Spinal cord (tissue), 10 donors: ENCODE data around the gene TMEM207. TPM values are rescaled to one million over a fixed set of nuclear protein-coding genes. Genes with fewer than 3 reads are reported as not detected.

Experiments
- DNase-seq, 6 donors: peaks; one replicate each; pipeline versions ENCODE4 v3.0.0 to v3.0.0-alpha.2; 2013 to 2015; ENCODE audit warnings: low spot score in 6 of 6, low read depth in 4 of 6
- H3K27ac ChIP-seq: one replicate; pipeline ENCODE4 v1.5.1; 2013; ENCODE audit warnings: low read depth, low read length, control low read depth
- H3K27me3 ChIP-seq: one replicate; pipeline ENCODE4 v1.6.1; 2013; ENCODE audit warnings: low read length; ENCODE audit not compliant: control insufficient read depth, insufficient read depth
- H3K36me3 ChIP-seq: one replicate; pipeline ENCODE4 v1.6.1; 2013; ENCODE audit warnings: low read length; ENCODE audit not compliant: control insufficient read depth, insufficient read depth
- H3K4me1 ChIP-seq: one replicate; pipeline ENCODE4 v1.6.1; 2013; ENCODE audit warnings: low read length; ENCODE audit not compliant: control insufficient read depth, insufficient read depth
- H3K4me3 ChIP-seq: one replicate; pipeline ENCODE4 v1.5.1; 2013; ENCODE audit warnings: low read depth, low read length, control low read depth
- H3K9me3 ChIP-seq: one replicate; pipeline ENCODE4 v1.6.1; 2013; ENCODE audit warnings: low read length; ENCODE audit not compliant: control insufficient read depth, insufficient read depth
- WGBS: methylation state at CpG from one replicate; pipeline ENCODE4 v1.1.5; 2013; ENCODE audit warnings: missing lambda C conversion rate; ENCODE audit not compliant: insufficient coverage; 5-methylcytosine and 5-hydroxymethylcytosine counted together
- polyA plus RNA-seq, 2 donors: library from polyadenylated mRNA; unstranded; fragments of 120-200 nt; gene quantifications; one replicate each; pipeline ENCODE4 v1.2.1, GENCODE V29; 2013; ENCODE audit not compliant: insufficient read length in 2 of 2
- total RNA-seq, 2 donors: library from RNA; depleted of rRNA in 1 of 2; stranded (reverse); fragments of 120-200 nt in 1 of 2; fragments of >200 nt in 1 of 2; gene quantifications; one replicate each; pipeline versions ENCODE4 v1.2.3 to v1.2.4, GENCODE V29; 2013 to 2014
- donor health status: healthy.

The TMEM207 gene
- total and polyA plus RNA-seq, 4 donors: not detected

DNA sequence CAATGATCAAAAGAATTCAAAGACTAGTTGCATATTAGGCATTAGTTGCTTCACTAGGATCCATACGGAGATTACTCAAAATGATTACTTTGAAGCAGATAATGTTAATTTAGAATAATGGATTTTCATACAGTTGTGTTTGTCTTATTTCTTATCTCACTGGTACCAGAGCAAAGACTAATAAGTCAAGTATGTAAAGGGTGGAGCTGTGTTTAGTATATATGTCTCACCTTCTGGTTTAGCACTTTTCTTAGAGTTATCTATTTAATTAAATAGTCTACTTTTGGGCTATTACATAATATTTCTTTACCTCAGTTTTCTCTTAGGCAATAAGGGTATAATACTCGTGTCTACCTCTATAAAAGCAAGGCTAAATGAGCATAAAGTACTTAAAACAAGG, 18.8 kb downstream of the TMEM207 start:
- Histone ChIP-seq H3K27ac (no peak overlapping the region), H3K27me3 (no peaks in the 10 kb centered on the region), H3K4me1 (no peaks in the 10 kb centered on the region), H3K36me3 (no peaks in the 10 kb centered on the region), H3K9me3 (no peaks in the 10 kb centered on the region), H3K4me3 (no peak overlapping the region)
- no CpG with 5 or more reads among the region's 2 CpGs for WGBS
- no peak for DNase-seq

DNA sequence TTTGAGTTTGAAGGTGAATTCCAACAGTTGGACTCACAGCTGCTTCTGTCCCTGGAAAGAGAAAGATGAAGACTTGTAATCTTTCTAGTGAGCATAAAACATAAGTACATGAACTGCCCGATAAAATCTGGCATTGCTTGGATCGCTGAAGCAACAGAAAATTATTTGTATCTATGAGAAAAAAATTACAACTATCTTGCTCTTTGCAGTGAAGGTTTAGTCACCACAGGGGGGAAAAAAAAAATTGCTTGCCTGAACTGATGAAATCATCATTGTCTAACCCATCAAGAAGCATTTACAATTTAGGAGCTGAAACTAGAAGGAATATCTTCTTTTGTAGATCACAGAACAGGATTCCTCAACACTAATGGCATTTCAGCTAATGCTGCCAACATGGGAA, 20.0 kb downstream of the TMEM207 start:
- DNase-seq: no peak
- no peaks in the 10 kb centered on the region for H3K9me3 ChIP-seq
- H3K4me3 ChIP-seq: no peak overlapping the region
- no peaks in the 10 kb centered on the region for H3K27me3 ChIP-seq
- no peaks in the 10 kb centered on the region for H3K36me3 ChIP-seq
- WGBS: no CpG with 5 or more reads among the region's 2 CpGs
- no peak overlapping the region for H3K27ac ChIP-seq
- H3K4me1 ChIP-seq: peaks cover under 1% of the 10 kb centered on the region

DNA sequence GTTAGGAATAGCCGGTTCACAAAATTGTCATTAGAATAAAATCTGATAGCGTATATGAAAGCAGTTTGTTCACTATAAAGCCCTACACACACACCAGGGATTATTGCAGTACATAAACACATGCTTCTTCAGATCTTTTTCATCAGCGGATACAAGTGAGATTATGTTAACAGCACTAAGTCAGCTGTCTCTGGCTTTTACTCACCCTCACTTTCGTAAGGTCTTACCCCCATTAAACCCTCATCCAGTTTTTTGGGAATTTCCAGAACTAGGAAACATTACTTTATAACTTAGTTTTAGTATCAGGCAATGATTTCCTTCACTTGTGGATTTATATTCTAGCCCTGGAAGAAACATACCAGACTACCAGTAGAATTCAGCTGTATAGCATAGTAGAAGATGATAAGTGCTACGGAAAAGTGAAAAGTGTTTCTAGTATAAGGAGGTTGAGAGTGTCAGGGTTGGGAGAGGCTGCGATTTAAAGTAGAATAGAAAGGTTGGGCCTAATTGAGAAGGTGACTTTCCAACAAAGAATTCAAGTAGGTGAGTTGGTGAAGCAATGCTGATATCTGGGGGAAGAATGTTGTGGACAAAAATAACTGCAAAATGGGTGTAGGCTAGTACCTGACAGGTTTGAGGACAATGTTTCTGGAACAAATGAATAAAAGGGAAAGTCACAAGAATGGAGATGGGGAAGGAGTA, 22.7 kb downstream of the TMEM207 start:
- Histone ChIP-seq H3K9me3 (no peaks in the 10 kb centered on the region), H3K4me3 (no peak overlapping the region), H3K36me3 (no peaks in the 10 kb centered on the region), H3K27ac (no peak overlapping the region), H3K4me1 (peaks cover 3% of the 10 kb centered on the region), H3K27me3 (no peaks in the 10 kb centered on the region)
- no peak for DNase-seq
- WGBS: 93% methylated on average over 3 of the region's 6 CpGs

DNA sequence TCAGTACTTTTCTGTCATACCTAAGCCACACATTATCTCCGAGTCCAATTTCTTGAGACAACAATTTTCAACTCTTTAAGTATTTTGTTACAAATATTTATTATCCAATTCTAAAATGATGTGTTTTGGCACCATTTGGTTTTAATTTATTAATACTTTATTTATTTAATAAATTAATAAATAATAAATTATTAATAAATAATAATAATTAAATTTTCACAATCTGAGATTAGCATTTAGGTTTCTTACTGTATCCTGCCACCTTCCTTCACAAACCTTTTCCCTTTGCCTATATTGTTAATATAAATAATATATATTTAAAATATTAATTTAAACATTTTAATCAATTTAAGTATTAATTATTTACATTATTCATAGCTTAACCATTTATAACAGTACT, 23.9 kb downstream of the TMEM207 start:
- Histone ChIP-seq H3K9me3 (no peaks in the 10 kb centered on the region), H3K4me3 (no peak overlapping the region), H3K27ac (no peak overlapping the region), H3K27me3 (no peaks in the 10 kb centered on the region), H3K36me3 (no peaks in the 10 kb centered on the region), H3K4me1 (peaks cover 3% of the 10 kb centered on the region)
- WGBS: no CpG with 5 or more reads among the region's 1 CpG
- no peak for DNase-seq

DNA sequence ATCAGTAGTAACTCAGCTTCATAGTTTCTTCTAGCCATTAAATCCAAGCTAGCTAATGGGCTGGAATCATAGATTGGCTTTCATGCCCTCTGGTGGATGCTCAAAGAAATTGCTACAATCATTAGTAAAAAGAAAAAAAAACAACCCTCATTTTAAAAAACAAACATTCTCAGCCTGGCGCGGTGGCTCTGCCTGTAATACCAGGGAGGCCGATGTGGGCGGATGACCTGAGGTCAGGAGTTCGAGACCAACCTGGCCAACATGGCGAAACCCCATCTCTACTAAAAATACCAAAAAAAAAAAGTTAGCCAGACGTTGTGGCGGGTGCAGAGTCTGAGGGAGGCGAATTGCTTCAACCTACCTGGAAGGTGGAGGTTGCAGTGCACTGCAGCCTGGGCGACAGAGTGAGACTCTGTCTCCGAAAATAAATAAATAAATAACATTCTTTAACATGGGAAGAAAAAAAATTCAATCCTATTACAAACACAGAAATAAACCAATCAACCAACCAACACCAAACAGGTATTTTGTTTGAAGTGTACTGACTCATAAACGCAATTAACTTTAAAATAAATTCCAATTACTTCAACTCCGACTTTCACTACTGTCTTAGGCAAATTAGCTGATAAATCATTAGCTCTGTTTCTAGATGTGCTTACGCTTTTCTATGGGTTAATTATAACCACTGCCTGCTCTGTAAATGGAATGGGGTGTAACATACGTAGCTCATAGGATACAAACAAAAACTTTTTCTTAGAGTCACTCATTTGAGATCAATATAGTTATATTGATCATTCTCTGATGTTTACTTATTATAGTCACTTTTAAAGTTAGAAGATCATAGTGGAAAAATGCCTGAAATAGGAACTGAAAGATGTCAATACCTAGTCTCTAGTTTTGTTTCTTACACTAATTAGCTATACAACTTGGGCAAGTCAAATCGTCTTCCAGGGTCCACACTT, 24.9 kb downstream of the TMEM207 start:
- DNase-seq: peak in 4 of 6 donors; percentile 22 to 85 (median 51)
- H3K4me3 ChIP-seq: no peak overlapping the region

DNA sequence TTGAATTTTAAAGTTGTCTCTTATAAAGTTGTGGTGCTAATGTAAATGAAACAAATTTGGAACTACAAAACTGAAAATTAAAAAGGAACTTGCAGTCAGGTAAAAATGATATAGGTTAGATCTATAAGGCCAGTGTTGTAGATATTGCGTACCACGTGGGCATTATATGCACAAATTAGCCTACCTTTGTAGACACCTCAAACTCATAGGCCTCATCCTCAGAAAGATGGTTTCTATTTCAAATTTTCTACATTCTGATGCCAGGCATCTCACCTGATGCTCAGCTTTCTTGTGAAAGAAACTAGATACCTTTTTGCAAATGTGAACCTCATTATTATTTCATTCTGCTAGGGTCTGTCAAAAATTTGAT, 25.6 kb downstream of the TMEM207 start:
- no peaks in the 10 kb centered on the region for H3K36me3 ChIP-seq
- no CpG with 5 or more reads among the region's 2 CpGs for WGBS
- H3K4me3 ChIP-seq: no peak overlapping the region
- no peak for DNase-seq
- no peak overlapping the region for H3K27ac ChIP-seq
- no peaks in the 10 kb centered on the region for H3K27me3 ChIP-seq
- peaks cover 3% of the 10 kb centered on the region for H3K4me1 ChIP-seq
- no peaks in the 10 kb centered on the region for H3K9me3 ChIP-seq

More for the DNA sequence above, 24.9 kb downstream of the TMEM207 start:
- Histone ChIP-seq H3K4me1 (peaks cover 3% of the 10 kb centered on the region), H3K27me3 (no peaks in the 10 kb centered on the region), H3K27ac (no peak overlapping the region), H3K36me3 (no peaks in the 10 kb centered on the region), H3K9me3 (no peaks in the 10 kb centered on the region)
- no CpG with 5 or more reads among the region's 16 CpGs for WGBS

DNA sequence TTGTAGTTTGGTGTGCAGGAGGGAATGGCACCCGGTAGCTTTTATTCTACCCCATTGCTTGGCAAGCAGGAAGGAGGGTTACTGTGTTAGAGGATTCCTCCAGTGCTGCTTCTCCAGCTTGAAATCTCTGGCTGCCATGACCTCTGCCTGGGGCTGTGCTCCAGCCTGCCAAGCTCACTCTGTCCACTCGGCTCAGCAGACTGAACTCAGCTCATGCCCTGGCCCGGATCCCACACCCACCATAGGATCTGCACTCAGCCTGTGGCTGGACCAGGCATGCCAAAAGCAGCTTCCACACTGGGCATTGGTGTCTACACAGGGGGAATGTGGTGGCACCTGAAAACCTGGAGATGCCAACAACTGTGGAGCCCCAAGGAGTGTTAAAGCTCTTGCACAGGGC, 35.4 kb downstream of the TMEM207 start:
- no peak for DNase-seq

DNA sequence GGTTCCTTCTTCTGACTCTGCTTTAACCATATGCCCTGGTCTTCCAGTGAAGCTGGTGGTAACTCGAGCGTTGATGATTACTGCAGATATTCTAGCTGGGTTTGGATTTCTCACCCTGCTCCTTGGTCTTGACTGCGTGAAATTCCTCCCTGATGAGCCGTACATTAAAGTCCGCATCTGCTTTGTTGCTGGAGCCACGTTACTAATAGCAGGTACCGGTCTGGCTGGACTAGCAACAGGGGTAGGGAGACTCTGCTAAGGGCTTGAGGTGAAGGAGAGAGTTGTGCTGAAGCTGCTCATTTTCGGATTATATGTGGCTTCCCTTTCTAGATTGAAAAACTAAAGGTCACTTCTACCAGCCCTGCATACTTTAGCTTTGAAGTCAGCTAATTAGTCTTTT, 45.0 kb downstream of the TMEM207 start:
- Histone ChIP-seq H3K27ac (no peak overlapping the region), H3K4me1 (no peaks in the 10 kb centered on the region), H3K36me3 (no peaks in the 10 kb centered on the region), H3K27me3 (no peaks in the 10 kb centered on the region), H3K4me3 (no peak overlapping the region), H3K9me3 (no peaks in the 10 kb centered on the region)
- WGBS: 86% methylated on average over 7 of the region's 8 CpGs
- DNase-seq: no peak

More for the DNA sequence above, 35.4 kb downstream of the TMEM207 start:
- H3K27me3 ChIP-seq: no peaks in the 10 kb centered on the region
- H3K9me3 ChIP-seq: no peaks in the 10 kb centered on the region
- 92% methylated on average over 3 of the region's 3 CpGs for WGBS
- no peaks in the 10 kb centered on the region for H3K4me1 ChIP-seq
- no peak overlapping the region for H3K4me3 ChIP-seq
- H3K36me3 ChIP-seq: no peaks in the 10 kb centered on the region
- H3K27ac ChIP-seq: no peak overlapping the region

DNA sequence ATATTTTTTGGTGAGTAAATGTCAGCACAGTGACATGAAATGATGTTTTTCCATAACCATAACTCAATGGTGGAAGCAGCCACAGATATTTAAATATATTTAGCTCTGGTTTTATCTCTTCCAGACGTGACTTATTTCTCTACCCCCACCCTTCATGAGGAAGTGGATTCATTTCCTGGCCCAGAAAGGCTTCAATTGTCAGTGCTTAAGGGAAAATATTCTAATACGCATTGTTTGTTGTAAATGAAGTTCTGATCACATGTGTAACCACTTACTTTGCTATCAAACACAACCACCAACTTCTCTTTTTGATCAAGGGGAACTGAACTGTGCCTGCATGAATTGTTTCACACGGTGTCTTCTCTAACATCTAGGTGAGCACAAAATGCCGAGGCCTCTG, 47.7 kb downstream of the TMEM207 start:
- DNase-seq: no peak
- 76% methylated on average over 2 of the region's 4 CpGs for WGBS

More for the DNA sequence above, 47.7 kb downstream of the TMEM207 start:
- H3K27me3 ChIP-seq: no peaks in the 10 kb centered on the region
- H3K27ac ChIP-seq: no peak overlapping the region
- no peaks in the 10 kb centered on the region for H3K4me1 ChIP-seq
- H3K36me3 ChIP-seq: no peaks in the 10 kb centered on the region
- H3K9me3 ChIP-seq: no peaks in the 10 kb centered on the region
- no peak overlapping the region for H3K4me3 ChIP-seq
